ENCODE results near the gene NKIRAS2. TPM values are rescaled to one million over a fixed set of nuclear protein-coding genes. Genes with fewer than 3 reads are reported as not detected.

The NKIRAS2 gene
- total RNA-seq, 1 donor from 2014 or later, result 28.7 TPM

DNA sequence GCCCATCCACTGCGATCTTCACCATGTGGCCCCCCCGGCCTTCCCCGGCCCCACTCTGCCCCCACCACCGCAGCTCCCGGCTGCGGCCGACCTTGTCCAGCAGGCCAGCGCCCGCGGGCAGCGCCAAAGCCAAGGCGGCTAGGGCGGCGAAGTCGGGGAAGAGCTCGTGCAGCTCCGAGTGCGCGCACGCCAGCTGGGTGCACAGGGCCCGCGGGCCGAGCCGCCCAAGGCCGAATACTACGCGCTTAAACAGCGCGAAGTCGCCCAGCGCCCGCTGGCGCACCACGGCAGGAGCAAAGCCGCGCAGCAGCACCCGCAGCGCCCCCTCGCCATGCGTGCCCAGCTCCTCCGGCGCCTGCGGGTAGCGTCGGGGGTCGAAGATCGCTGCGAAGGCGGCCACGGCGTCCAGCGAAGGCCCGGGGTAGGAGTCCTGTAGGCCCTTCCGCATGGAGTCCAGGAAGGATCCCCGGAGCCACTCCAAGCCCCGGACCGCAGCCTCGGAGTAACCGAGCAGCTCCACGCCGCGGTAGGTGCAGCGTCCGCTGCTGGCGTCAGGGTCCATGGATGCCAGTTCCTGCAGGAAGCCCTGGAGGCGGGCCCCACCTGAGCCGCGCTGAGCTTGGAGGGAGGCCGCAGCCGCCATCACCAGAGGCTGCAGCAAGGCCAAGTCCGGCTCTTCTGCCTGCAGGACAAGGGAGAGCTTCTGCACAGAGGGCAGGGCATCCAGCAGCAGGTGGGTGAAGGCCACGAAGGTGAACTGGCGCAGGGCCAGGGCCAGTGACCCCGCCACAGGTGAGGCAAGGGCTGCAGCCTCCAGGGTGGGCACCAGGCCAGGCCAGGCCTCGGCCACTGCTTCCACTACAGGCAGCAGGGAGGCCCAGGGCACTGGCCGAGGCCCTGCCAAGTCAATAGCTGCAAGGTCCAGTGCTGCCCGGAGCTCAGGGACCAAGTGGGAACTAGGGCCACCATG, 20.2 kb downstream of the NKIRAS2 start:
- TF ChIP-seq POLR2AphosphoS5 (IDR thresholded peaks at IDR 0.05; ENCODE audit: insufficient read depth in 1 of 2, low read depth in 1 of 2), result no peak
- TF ChIP-seq, protein P1, sequence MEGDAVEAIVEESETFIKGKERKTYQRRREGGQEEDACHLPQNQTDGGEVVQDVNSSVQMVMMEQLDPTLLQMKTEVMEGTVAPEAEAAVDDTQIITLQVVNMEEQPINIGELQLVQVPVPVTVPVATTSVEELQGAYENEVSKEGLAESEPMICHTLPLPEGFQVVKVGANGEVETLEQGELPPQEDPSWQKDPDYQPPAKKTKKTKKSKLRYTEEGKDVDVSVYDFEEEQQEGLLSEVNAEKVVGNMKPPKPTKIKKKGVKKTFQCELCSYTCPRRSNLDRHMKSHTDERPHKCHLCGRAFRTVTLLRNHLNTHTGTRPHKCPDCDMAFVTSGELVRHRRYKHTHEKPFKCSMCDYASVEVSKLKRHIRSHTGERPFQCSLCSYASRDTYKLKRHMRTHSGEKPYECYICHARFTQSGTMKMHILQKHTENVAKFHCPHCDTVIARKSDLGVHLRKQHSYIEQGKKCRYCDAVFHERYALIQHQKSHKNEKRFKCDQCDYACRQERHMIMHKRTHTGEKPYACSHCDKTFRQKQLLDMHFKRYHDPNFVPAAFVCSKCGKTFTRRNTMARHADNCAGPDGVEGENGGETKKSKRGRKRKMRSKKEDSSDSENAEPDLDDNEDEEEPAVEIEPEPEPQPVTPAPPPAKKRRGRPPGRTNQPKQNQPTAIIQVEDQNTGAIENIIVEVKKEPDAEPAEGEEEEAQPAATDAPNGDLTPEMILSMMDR (IDR thresholded peaks at IDR 0.05), result no peak
- no peak for TF ChIP-seq POLR2A (IDR thresholded peaks at IDR 0.05)
- Histone ChIP-seq H3K27ac (no peak overlapping the region), H3K4me1 (no peaks in the 10 kb centered on the region), H3K36me3 (no peaks in the 10 kb centered on the region), H3K9me3 (no peaks in the 10 kb centered on the region), H3K27me3 (no peaks in the 10 kb centered on the region), H3K4me3 (peak overlapping the region in 1 of 2 donors; percentile 7)
- no peak for DNase-seq (ENCODE audit: extremely low spot score in 2 of 2)
- intact Hi-C loops (cut with DNase I), result no loop called here

DNA sequence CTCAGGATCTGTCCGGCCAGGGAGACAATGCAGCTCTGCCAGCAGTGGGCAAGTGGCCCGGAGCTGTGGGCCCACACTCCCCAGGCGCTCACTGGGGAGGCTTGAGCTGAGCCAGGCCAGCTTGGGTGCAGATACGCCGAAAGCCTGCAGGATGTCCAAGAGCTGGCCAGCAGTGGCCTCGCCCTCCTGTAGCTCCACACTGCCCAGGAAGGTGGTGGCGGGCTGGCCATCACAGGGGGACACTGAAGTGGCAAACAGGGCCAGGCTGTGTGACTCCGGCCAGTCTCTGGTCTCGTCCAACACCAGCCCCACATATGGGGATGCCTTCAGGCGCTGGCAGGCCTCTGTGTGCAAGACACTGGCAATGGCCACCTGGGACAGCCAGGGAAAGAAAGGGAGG, 20.9 kb downstream of the NKIRAS2 start:
- no peak for DNase-seq (ENCODE audit: extremely low spot score in 2 of 2)

DNA sequence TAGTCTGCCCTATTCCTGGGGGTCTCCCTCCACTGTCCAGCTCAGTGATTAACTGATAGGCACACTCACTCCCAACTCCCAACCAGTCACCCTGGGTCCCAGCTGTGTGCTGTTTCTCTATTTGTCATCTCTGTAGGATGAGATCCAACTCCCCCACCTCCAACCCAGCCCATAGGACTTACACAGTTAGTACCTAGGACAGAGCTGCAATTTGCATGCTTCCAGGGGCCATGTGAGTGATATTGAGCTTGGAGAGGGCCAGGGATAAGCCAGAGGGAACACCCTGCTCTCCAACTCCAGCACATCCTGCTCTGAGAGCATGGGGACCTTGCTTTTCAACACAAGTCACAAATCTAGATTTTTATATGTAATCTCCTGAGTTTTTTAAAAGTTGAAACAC, 21.7 kb downstream of the NKIRAS2 start:
- DNase-seq (ENCODE audit: extremely low spot score in 2 of 2), result no peak
- Histone ChIP-seq H3K9me3 (no peaks in the 10 kb centered on the region), H3K27ac (no peak overlapping the region), H3K27me3 (no peaks in the 10 kb centered on the region), H3K36me3 (no peaks in the 10 kb centered on the region), H3K4me3 (no peak overlapping the region), H3K4me1 (no peaks in the 10 kb centered on the region)
- TF ChIP-seq, protein P1 (IDR thresholded peaks at IDR 0.05), result no peak
- TF ChIP-seq POLR2A (IDR thresholded peaks at IDR 0.05) (no peak), POLR2AphosphoS5 (IDR thresholded peaks at IDR 0.05; ENCODE audit: insufficient read depth in 1 of 2, low read depth in 1 of 2) (no peak)
- intact Hi-C loops (cut with DNase I), result no loop called here

More for the DNA sequence above, 20.9 kb downstream of the NKIRAS2 start:
- Histone ChIP-seq H3K9me3 (no peaks in the 10 kb centered on the region), H3K27me3 (no peaks in the 10 kb centered on the region), H3K4me1 (no peaks in the 10 kb centered on the region), H3K27ac (no peak overlapping the region), H3K4me3 (no peak overlapping the region), H3K36me3 (no peaks in the 10 kb centered on the region)
- TF ChIP-seq POLR2A (IDR thresholded peaks at IDR 0.05) (no peak), POLR2AphosphoS5 (IDR thresholded peaks at IDR 0.05; ENCODE audit: insufficient read depth in 1 of 2, low read depth in 1 of 2) (no peak)
- TF ChIP-seq, protein P1 (IDR thresholded peaks at IDR 0.05), result no peak
- intact Hi-C loops (cut with DNase I), result no loop called here

DNA sequence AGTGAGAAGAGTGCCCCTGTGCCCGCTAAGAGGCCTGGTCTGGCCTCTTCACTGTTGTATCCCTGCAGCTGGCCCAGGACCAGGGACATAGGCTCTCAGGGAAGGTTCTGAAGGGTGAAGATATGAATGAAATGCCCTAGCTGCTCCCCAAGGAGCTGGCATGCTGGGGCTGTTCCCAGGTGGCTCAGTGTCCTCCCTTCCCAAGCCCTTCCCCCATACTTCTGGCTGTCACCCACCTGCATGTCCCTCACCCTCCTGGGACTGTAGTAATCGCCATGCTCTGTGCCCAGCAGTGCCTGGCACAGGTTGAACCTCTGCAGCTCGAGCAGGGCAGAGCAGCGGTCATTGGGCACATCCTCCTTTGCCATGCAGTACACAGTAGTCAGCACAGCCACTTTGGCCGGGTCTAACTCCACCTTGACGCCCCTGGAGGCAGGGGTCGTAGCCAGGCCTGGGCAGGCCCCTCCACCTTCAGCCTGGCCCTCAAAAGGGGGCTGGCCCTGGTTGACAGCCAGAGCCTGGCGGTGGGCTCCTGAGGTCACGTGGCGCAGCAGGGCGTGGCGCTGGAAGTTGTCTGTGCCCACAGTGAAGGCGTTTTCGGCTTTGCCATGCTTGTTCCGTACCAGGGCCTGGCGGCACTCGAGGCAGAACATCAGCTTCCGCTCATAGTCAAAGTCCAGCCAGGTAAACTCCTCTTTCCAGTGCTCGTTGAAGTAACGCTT, 22.9 kb downstream of the NKIRAS2 start:
- DNase-seq (ENCODE audit: extremely low spot score in 2 of 2), result no peak
- no peaks in the 10 kb centered on the region for H3K27me3 ChIP-seq
- H3K9me3 ChIP-seq, result no peaks in the 10 kb centered on the region
- intact Hi-C loops (cut with DNase I), result no loop called here
- H3K27ac ChIP-seq, result no peak overlapping the region
- no peaks in the 10 kb centered on the region for H3K4me1 ChIP-seq
- TF ChIP-seq POLR2AphosphoS5 (IDR thresholded peaks at IDR 0.05; ENCODE audit: insufficient read depth in 1 of 2, low read depth in 1 of 2), result no peak
- TF ChIP-seq POLR2A (IDR thresholded peaks at IDR 0.05), result no peak
- TF ChIP-seq, protein P1 (IDR thresholded peaks at IDR 0.05), result no peak
- no peaks in the 10 kb centered on the region for H3K36me3 ChIP-seq
- no peak overlapping the region for H3K4me3 ChIP-seq
